HG03520 (cell line): ENCODE results near the gene CD6.

Experiments
- ATAC-seq: cut with Tn5 transposase; IDR thresholded peaks from one replicate; pipeline ENCODE4 v1.9.1; 2021; ENCODE audit warnings: mild to moderate bottlenecking, moderate library complexity; ENCODE audit not compliant: unreplicated experiment

Gene CD6

GRCh38 chr11:60971520-60971919 lies at the start of gene CD6:
TSS of gene CD6 (plus strand) at chr11:60971680. CDS start at chr11:60971866, 186 bp downstream.
- ATAC-seq, result no peak

- ATAC-seq, result no peak
Measured at GRCh38 chr11:60921777-60922335, 49.6 kb upstream of the CD6 start.

- ATAC-seq, result no peak
Measured at GRCh38 chr11:60922906-60923305, 48.6 kb upstream of the CD6 start.

GRCh38 chr11:60923326-60923725 lies 48.2 kb upstream of the CD6 start:
- no peak for ATAC-seq

DNA sequence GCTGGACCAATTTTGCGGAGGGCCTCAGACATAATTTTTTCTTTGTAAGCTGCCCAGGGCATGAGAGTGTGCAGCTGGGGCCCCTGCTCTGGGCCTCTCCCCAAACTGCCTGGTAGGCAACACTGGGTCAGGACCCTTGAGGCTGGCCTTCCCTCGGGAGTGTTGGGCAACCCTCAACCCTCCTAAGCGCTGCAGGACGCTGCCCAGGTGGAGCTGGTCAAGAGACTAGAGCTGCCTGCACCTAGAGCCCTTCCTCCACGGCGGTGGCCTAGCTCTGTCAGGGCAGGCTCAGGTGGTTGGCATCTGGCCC lies 47.7 kb upstream of the CD6 start:
- no peak for ATAC-seq

- ATAC-seq, result no peak
Measured at GRCh38 chr11:60924110-60924905, 47.2 kb upstream of the CD6 start, which contains the start of gene TMEM132A. TSS of gene TMEM132A (plus strand) at chr11:60924460. CDS start at chr11:60924634, 174 bp downstream.

DNA sequence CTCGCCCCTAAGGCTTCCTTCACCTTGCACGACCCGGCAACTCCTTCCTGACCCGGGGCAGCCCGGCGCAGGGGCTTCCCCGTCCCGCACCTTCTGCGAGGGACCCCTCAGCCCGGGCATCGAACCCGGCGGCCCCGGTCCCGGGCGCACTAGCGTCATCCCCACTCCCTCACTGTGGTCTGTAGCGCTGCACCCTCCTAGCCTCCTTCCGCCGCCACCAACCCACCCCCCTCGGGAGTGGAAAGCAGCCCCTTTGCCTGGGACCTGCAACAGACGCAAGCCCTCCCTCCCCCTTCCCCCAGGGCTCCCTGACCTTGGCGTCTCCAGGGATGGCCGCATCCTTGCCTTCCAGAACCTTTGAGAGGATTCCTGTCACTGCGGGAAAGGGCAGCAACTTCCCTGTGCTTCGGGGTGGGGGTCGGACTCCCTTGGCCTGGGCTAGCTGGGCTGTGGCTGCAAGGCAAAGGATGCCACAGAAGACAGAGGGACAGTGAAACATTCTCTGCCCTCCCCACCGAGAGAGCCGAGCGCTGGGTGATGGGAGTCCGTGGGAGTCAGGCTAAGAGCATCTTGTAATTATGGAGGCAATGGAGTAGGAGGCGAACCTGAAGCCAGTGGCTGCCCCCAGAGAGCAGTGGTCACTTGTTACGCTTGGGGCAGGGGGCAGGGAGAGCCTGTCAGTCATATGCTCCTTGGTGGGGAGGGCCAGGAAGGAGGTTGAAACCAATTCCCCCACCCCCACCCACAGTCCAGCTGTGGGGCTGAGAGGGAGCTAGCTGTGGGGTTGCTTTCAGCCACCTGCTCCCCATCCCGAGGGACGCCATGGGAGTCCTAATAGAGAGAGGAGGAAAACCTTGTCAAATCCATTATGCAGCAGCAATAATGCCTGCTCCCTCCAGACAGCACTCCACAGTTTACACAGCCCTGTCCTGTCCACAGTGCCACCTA lies 46.3 kb upstream of the CD6 start:
- ATAC-seq, result no peak

- no peak for ATAC-seq
Measured at GRCh38 chr11:60925868-60926267, 45.6 kb upstream of the CD6 start.

- no peak for ATAC-seq
Measured at GRCh38 chr11:60926500-60926899, 45.0 kb upstream of the CD6 start.

- no peak for ATAC-seq
Measured at GRCh38 chr11:60927061-60927592, 44.4 kb upstream of the CD6 start.

GRCh38 chr11:60927600-60927999 lies 43.9 kb upstream of the CD6 start:
- ATAC-seq, result no peak

GRCh38 chr11:60928563-60929001 lies 42.9 kb upstream of the CD6 start:
- ATAC-seq, result no peak

- no peak for ATAC-seq
Measured at GRCh38 chr11:60929764-60930163, 41.7 kb upstream of the CD6 start.

GRCh38 chr11:60930394-60930793 lies 41.1 kb upstream of the CD6 start:
- no peak for ATAC-seq

- ATAC-seq, result no peak
Measured at GRCh38 chr11:60931917-60932316, 39.6 kb upstream of the CD6 start.

GRCh38 chr11:60932605-60933356 lies 38.7 kb upstream of the CD6 start:
- ATAC-seq, result no peak

DNA sequence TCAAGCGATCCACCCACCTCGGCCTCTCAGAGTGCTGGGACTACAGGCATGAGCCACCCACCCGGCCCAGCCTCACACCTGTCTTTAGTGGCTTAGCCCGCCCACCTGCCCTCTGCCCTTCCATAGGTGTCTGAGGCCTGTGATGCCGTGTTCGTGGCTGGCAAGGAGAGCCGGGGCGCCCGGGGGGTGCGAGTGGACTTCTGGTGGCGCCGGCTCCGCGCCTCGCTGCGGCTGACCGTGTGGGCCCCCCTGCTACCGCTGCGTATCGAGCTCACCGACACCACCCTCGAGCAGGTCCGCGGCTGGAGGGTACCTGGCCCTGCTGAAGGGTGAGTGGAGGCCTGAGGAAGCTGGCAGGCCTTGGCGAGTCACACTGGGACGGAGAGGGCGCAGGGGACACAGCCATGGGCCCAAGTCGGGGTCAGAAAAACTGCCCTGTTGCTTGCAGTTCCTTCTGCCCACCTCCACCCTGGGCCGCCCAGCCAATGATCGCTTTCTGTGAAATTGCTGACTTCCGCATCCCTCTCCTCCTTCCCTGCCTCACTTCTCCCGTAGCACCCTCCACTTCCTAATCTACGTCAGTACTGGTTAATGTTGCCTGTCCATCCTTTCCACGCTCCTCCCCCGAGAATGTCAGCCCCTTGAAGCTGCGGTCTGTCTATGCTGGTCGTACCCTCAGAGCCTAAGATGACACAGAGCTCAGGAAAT lies 37.9 kb upstream of the CD6 start:
- ATAC-seq, result no peak

GRCh38 chr11:60934124-60934789 lies 37.2 kb upstream of the CD6 start:
- no peak for ATAC-seq
